ENCODE data around the gene BACE2. TPM values are rescaled to one million over a fixed set of nuclear protein-coding genes. Genes with fewer than 3 reads are reported as not detected.
"Not testable (repeated sequence)": the region's sequence is repeated elsewhere in the genome, so short reads cannot be mapped to it uniquely, and the experiment has no call there.

BACE2 gene
- polyA plus RNA-seq, 2 of the 4 experiments (the other 2 are of a cell fraction): 15.2 to 26.0 TPM

- H3K4me3 ChIP-seq: no peak overlapping the region
- DNase-seq (ENCODE audit: low read depth in 1 of 2, low spot score in 1 of 2) (no peak), FAIRE-seq (no peak), ATAC-seq (no peak)
- WGBS (ENCODE audit: missing lambda C conversion rate): 94% methylated on average over 9 of the region's 9 CpGs
- POLR2A ChIA-PET: no interaction called here
- CTCF ChIA-PET: no interaction called here
- TF ChIP-seq REST (IDR thresholded peaks at IDR 0.05) (no peak), POLR2AphosphoS2 (conservative IDR thresholded peaks at IDR 0.05; ENCODE audit: low read length) (no peak), NR3C1 (IDR thresholded peaks at IDR 0.05) (no peak), ESRRA (IDR thresholded peaks at IDR 0.05; ENCODE audit: borderline replicate concordance, low read length) (no peak), EHMT2 (IDR thresholded peaks at IDR 0.05; ENCODE audit: low read depth) (no peak), HOXB5 (CRISPR knock-in tag; IDR thresholded peaks at IDR 0.05) (no peak), BHLHE40 (IDR thresholded peaks at IDR 0.05; ENCODE audit: low read depth, low read length) (no peak), EHF (CRISPR knock-in tag; IDR thresholded peaks at IDR 0.05) (no peak), HOXB13 (CRISPR knock-in tag; IDR thresholded peaks at IDR 0.05; ENCODE audit: low read depth) (no peak), FOSB (CRISPR knock-in tag; IDR thresholded peaks at IDR 0.05) (no peak), NFE2L2 (conservative IDR thresholded peaks at IDR 0.05; ENCODE audit: low read length) (no peak), FOXS1 (CRISPR knock-in tag; IDR thresholded peaks at IDR 0.05) (no peak), CEBPB (IDR thresholded peaks at IDR 0.05) (no peak), RARB (CRISPR knock-in tag; IDR thresholded peaks at IDR 0.05) (no peak), GATA3 (IDR thresholded peaks at IDR 0.05; ENCODE audit: borderline replicate concordance) (no peak), ZFP36 (IDR thresholded peaks at IDR 0.05; ENCODE audit: borderline replicate concordance, partially characterized antibody) (no peak)
- H3K4me2 ChIP-seq: no peak overlapping the region
- H3K9me3 ChIP-seq: no peaks in the 10 kb centered on the region
- no peak overlapping the region for H3K27ac ChIP-seq
- H3K4me1 ChIP-seq: no peaks in the 10 kb centered on the region
These were observed 87.2 kb downstream of the BACE2 start for GRCh38 chr21:41255190-41255589.

GRCh38 chr21:41256231-41256630 is 88.3 kb downstream of the BACE2 start:
- H3K9me3 ChIP-seq; CTCF ChIA-PET; POLR2A ChIA-PET; H3K4me3 ChIP-seq; H3K4me1 ChIP-seq; H3K27ac ChIP-seq; H3K4me2 ChIP-seq; DNase-seq (ENCODE audit: low read depth in 1 of 2, low spot score in 1 of 2); FAIRE-seq; ATAC-seq: not testable (repeated sequence)
- 93% methylated on average over 1 of the region's 1 CpG for WGBS (ENCODE audit: missing lambda C conversion rate)

GRCh38 chr21:41256771-41257702 is 89.1 kb downstream of the BACE2 start:
- CTCF ChIA-PET: no interaction called here
- no peaks in the 10 kb centered on the region for H3K4me1 ChIP-seq
- no peaks in the 10 kb centered on the region for H3K9me3 ChIP-seq
- DNase-seq (ENCODE audit: low read depth in 1 of 2, low spot score in 1 of 2): no peak
- no peak for FAIRE-seq
- no peak overlapping the region for H3K27ac ChIP-seq
- POLR2A ChIA-PET: no interaction called here
- whole genome bisulfite sequencing (ENCODE audit: missing lambda C conversion rate): 90% methylated on average over 22 of the region's 22 CpGs
- ATAC-seq: no peak
- no peak for TF ChIP-seq HOXB5 (CRISPR knock-in tag; IDR thresholded peaks at IDR 0.05)
- no peak for TF ChIP-seq CEBPB (IDR thresholded peaks at IDR 0.05)
- TF ChIP-seq, protein P1, sequence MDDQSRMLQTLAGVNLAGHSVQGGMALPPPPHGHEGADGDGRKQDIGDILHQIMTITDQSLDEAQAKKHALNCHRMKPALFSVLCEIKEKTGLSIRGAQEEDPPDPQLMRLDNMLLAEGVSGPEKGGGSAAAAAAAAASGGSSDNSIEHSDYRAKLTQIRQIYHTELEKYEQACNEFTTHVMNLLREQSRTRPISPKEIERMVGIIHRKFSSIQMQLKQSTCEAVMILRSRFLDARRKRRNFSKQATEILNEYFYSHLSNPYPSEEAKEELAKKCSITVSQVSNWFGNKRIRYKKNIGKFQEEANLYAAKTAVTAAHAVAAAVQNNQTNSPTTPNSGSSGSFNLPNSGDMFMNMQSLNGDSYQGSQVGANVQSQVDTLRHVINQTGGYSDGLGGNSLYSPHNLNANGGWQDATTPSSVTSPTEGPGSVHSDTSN (IDR thresholded peaks at IDR 0.05): no peak
- TF ChIP-seq EHMT2 (IDR thresholded peaks at IDR 0.05; ENCODE audit: low read depth): no peak
- TF ChIP-seq CTCF (IDR thresholded peaks at IDR 0.05): no peak
- no peak for TF ChIP-seq ZFP36 (IDR thresholded peaks at IDR 0.05; ENCODE audit: borderline replicate concordance, partially characterized antibody)
- no peak for TF ChIP-seq CHD4 (IDR thresholded peaks at IDR 0.05; ENCODE audit: borderline replicate concordance)
- no peak for TF ChIP-seq ESRRA (IDR thresholded peaks at IDR 0.05; ENCODE audit: borderline replicate concordance, low read length)
- no peak for TF ChIP-seq NR3C1 (IDR thresholded peaks at IDR 0.05)
- no peak for TF ChIP-seq EP300 (IDR thresholded peaks at IDR 0.05)
- no peak for TF ChIP-seq RCOR1 (IDR thresholded peaks at IDR 0.05; ENCODE audit: low read depth, low read length)
- no peak overlapping the region for H3K4me2 ChIP-seq
- H3K4me3 ChIP-seq: no peak overlapping the region
